NT2/D1 (cell line): Measurements from ENCODE around the gene LIN7C.

ENCODE experiments used
- SUZ12 ChIP-seq: IDR thresholded peaks from 2 replicates; pipeline ENCODE4 v1.6.1; 2011; ENCODE audit not compliant: insufficient read length, insufficient read depth; ENCODE audit errors: extremely low read depth
- YY1 ChIP-seq: IDR thresholded peaks from 2 replicates; pipeline ENCODE4 v1.6.1; 2011; ENCODE audit not compliant: insufficient read length, insufficient read depth
- ZNF274 ChIP-seq: IDR thresholded peaks from 2 replicates; pipeline ENCODE4 v1.6.1; 2011; ENCODE audit warnings: mild to moderate bottlenecking, low read depth, low read length

GRCh38 chr11:27451244-27451965 is 55.2 kb downstream of the LIN7C start:
- TF ChIP-seq YY1, result no peak
- TF ChIP-seq ZNF274, result no peak
- no peak for TF ChIP-seq SUZ12
